Liver (tissue), 2 donors: ENCODE data around the gene PIGT.

Experiments used
- MAX ChIP-seq: IDR thresholded peaks from 2 replicates; pipeline ENCODE4 v1.6.1; 2016; ENCODE audit warnings: antibody characterized with exemption
- TF ChIP-seq, protein P1 (sequence below): fragments of 150-350 bp; IDR thresholded peaks from 2 replicates; pipeline ENCODE4 v1.5.1; 2017; ENCODE audit warnings: improper control_type of control experiment, low read depth, low read length; ENCODE audit not compliant: missing input control
- donor health status: healthy.

DNA sequence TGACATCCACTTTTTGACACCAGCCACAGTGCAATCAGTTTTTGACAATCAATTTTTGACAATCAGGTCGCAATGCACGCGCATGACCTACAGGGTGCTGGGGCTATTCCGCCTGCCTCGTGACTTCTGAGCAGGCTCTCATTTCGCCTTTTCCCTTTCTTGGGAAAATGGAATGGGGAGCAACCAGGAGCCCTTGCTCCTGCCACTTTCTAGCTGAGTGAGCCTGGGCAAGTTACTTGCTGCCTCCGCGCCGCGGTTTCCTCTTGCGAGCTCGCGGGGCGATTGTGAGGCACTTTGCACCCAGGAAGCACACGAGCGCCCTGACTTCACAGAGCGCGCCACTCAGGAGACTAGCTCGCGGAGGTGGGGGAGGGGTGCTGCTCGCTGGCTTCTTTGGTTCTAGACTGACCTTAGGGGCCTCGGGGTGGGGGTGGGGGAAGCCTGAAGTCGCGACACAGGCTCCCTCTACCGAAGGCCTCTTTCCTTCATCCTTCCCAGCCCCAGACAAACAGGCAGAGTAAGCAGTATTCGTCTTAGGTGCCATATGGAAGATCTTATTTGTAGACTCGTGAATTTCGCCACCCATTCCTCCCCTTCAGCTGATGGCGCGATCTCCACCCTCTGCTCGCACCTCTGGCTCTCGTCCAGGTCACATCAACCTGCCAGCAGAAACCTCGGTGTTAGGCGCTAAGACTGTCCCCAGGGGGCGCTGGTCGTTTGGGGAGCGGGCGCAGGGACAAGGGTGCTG, 42.4 kb upstream of the PIGT start:
- TF ChIP-seq, protein P1, sequence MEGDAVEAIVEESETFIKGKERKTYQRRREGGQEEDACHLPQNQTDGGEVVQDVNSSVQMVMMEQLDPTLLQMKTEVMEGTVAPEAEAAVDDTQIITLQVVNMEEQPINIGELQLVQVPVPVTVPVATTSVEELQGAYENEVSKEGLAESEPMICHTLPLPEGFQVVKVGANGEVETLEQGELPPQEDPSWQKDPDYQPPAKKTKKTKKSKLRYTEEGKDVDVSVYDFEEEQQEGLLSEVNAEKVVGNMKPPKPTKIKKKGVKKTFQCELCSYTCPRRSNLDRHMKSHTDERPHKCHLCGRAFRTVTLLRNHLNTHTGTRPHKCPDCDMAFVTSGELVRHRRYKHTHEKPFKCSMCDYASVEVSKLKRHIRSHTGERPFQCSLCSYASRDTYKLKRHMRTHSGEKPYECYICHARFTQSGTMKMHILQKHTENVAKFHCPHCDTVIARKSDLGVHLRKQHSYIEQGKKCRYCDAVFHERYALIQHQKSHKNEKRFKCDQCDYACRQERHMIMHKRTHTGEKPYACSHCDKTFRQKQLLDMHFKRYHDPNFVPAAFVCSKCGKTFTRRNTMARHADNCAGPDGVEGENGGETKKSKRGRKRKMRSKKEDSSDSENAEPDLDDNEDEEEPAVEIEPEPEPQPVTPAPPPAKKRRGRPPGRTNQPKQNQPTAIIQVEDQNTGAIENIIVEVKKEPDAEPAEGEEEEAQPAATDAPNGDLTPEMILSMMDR = peak; percentile 86
- TF ChIP-seq MAX = no peak
